HFFc6 (cell line): ENCODE results near the gene VSIR. TPM values are rescaled to one million over a fixed set of nuclear protein-coding genes. Genes with fewer than 3 reads are reported as not detected.
A peak's percentile ranks its signal among the peaks of the same experiment; 100 is the strongest.

Experiments
- DNase-seq: peaks from one replicate; pipeline ENCODE4 v3.0.0-alpha.2; 2018
- H3K27ac Mint-ChIP-seq: 2 replicates; pipeline ENCODE4 v1.8.0; 2020; ENCODE audit warnings: mild to moderate bottlenecking, mixed read lengths
- H3K27me3 Mint-ChIP-seq: 2 replicates; pipeline ENCODE4 v1.8.0; 2021; ENCODE audit warnings: mild to moderate bottlenecking, moderate library complexity, mixed read lengths; ENCODE audit not compliant: insufficient read depth
- H3K36me3 Mint-ChIP-seq: 2 replicates; pipeline ENCODE4 v1.8.0; 2021; ENCODE audit warnings: low read depth, mixed read lengths
- H3K4me1 Mint-ChIP-seq: 2 replicates; pipeline ENCODE4 v1.8.0; 2020; ENCODE audit warnings: low read depth, mixed read lengths
- H3K4me3 Mint-ChIP-seq: 2 replicates; pipeline ENCODE4 v1.8.0; 2020; ENCODE audit warnings: mild to moderate bottlenecking, moderate library complexity, mixed read lengths
- H3K9me3 Mint-ChIP-seq: 2 replicates; pipeline ENCODE4 v1.8.0; 2020; ENCODE audit warnings: mild to moderate bottlenecking, mixed read lengths
- CTCF ChIP-seq: fragments of 200-600 bp; sonication (generic); IDR thresholded peaks from 2 replicates; pipeline ENCODE4 v1.5.0; 2021; ENCODE audit warnings: antibody characterized with exemption, mild to moderate bottlenecking
- total RNA-seq, 6 experiments: library from RNA; stranded (reverse); fragmentation: NEBNext Ultra II Directional; extraction: Animal tissue kit (Norgen Biotek cat#: 25700); gene quantifications; 2 replicates in 1 of 6; 3 replicates in 5 of 6; pipeline ENCODE4 v1.2.3, GENCODE V29; 2021

The VSIR gene
- total RNA-seq, 6 experiments from 2014 or later = 24.3 to 36.2 (median 29.0) TPM

DNA sequence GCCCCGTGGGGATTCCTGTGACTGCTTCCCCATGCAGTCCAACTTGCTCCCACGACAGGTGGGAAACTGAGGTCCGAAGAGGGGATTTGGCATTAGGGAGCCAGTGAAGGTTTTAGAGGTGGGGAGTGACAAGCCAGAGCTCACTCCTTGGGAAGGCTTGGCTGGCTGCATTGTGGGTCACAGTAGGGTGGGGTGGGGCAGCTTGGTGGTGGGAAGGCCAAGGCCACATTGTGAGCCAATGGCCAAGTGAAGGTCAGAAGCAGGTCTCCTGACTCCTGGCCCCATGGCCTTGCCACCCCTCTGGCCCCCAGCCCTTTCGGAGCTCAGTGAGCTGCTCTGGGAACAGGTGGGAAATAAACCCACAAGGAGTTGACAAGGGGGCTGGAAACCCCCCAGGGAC is 56.3 kb downstream of the VSIR start:
- no peaks in the 10 kb centered on the region for H3K9me3 Mint-ChIP-seq
- peaks cover 30% of the 10 kb centered on the region for H3K27me3 Mint-ChIP-seq
- no peak overlapping the region for H3K27ac Mint-ChIP-seq
- no peaks in the 10 kb centered on the region for H3K36me3 Mint-ChIP-seq
- H3K4me3 Mint-ChIP-seq = no peak overlapping the region
- peaks cover 18% of the 10 kb centered on the region for H3K4me1 Mint-ChIP-seq
- no peak for DNase-seq
- no peak for TF ChIP-seq CTCF

GRCh38 chr10:71716426-71716825 is 56.9 kb downstream of the VSIR start:
- H3K27me3 Mint-ChIP-seq = peaks cover 25% of the 10 kb centered on the region
- no peak for DNase-seq

GRCh38 chr10:71715860-71716259 is 57.5 kb downstream of the VSIR start:
- no peak for TF ChIP-seq CTCF
- Mint-ChIP-seq H3K27ac (no peak overlapping the region), H3K4me1 (peaks cover 18% of the 10 kb centered on the region), H3K4me3 (no peak overlapping the region), H3K27me3 (peaks cover 20% of the 10 kb centered on the region), H3K9me3 (no peaks in the 10 kb centered on the region), H3K36me3 (no peaks in the 10 kb centered on the region)
- DNase-seq = no peak

More at GRCh38 chr10:71716426-71716825, 56.9 kb downstream of the VSIR start:
- no peak for TF ChIP-seq CTCF
- H3K4me3 Mint-ChIP-seq = no peak overlapping the region
- no peak overlapping the region for H3K27ac Mint-ChIP-seq
- H3K9me3 Mint-ChIP-seq = no peaks in the 10 kb centered on the region
- H3K36me3 Mint-ChIP-seq = no peaks in the 10 kb centered on the region
- peaks cover 18% of the 10 kb centered on the region for H3K4me1 Mint-ChIP-seq

DNA sequence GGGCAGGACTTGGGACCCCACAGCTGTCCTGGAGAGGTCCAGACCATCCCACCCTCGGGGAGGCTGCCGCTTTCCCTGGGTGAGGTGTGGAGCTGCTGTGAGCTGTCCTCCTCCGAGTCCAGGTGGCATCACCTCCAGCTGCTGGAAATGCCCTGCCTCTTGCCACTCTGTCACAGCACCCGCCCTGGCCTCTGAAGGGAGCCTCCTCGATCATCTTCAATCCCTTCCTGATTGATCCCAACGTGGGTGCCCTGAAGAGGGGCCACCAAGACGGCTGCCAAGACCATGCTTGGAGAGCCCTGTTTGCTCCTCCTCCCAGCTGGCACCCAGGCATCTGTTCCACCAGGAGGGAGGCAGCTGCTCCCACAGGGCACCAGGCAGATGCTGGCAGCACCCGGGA is 58.3 kb downstream of the VSIR start:
- H3K27ac Mint-ChIP-seq = no peak overlapping the region
- H3K9me3 Mint-ChIP-seq = no peaks in the 10 kb centered on the region
- no peak for DNase-seq
- no peaks in the 10 kb centered on the region for H3K36me3 Mint-ChIP-seq
- H3K4me1 Mint-ChIP-seq = peaks cover 18% of the 10 kb centered on the region
- peaks cover 13% of the 10 kb centered on the region for H3K27me3 Mint-ChIP-seq
- H3K4me3 Mint-ChIP-seq = no peak overlapping the region
- no peak for TF ChIP-seq CTCF

GRCh38 chr10:71714592-71714991 is 58.7 kb downstream of the VSIR start:
- no peak for DNase-seq
- no peak for TF ChIP-seq CTCF
- Mint-ChIP-seq H3K4me1 (peaks cover 18% of the 10 kb centered on the region), H3K4me3 (peak overlapping the region; percentile 59; the same call in 1 of the 2 replicates), H3K27me3 (peaks cover 13% of the 10 kb centered on the region), H3K27ac (peak overlapping the region; percentile 95), H3K36me3 (no peaks in the 10 kb centered on the region), H3K9me3 (no peaks in the 10 kb centered on the region)

DNA sequence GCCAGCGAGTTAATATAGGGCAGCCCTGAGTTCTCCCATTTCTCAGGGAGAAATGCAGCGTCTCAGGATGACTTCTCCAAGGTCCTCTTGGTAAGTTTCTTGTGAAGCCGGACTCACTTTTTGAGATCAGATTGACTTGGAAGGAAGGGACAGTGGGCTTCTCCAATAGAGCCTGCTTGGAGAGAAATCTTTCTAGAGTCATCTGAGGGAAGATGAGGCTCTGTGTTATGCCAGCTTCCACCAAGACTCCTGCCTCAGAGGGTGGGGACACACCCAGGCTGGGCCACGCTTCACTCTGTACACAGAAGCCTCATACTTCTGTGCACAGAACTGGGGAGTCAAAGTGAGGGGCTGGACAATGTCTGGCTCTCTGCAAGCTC is 59.3 kb downstream of the VSIR start:
- peaks cover 10% of the 10 kb centered on the region for H3K27me3 Mint-ChIP-seq
- no peaks in the 10 kb centered on the region for H3K36me3 Mint-ChIP-seq
- H3K27ac Mint-ChIP-seq = peak overlapping the region; percentile 95
- H3K4me3 Mint-ChIP-seq = peak overlapping the region; percentile 59
- H3K4me1 Mint-ChIP-seq = peaks cover 18% of the 10 kb centered on the region
- no peak for DNase-seq
- H3K9me3 Mint-ChIP-seq = no peaks in the 10 kb centered on the region
- TF ChIP-seq CTCF = no peak
